HG03135 (cell line): ENCODE results near the gene MUC2.

Experiments used
- ATAC-seq: cut with Tn5 transposase; IDR thresholded peaks from one replicate; pipeline ENCODE4 v1.9.1; 2021; ENCODE audit warnings: mild to moderate bottlenecking, moderate library complexity; ENCODE audit not compliant: unreplicated experiment

Gene MUC2

DNA sequence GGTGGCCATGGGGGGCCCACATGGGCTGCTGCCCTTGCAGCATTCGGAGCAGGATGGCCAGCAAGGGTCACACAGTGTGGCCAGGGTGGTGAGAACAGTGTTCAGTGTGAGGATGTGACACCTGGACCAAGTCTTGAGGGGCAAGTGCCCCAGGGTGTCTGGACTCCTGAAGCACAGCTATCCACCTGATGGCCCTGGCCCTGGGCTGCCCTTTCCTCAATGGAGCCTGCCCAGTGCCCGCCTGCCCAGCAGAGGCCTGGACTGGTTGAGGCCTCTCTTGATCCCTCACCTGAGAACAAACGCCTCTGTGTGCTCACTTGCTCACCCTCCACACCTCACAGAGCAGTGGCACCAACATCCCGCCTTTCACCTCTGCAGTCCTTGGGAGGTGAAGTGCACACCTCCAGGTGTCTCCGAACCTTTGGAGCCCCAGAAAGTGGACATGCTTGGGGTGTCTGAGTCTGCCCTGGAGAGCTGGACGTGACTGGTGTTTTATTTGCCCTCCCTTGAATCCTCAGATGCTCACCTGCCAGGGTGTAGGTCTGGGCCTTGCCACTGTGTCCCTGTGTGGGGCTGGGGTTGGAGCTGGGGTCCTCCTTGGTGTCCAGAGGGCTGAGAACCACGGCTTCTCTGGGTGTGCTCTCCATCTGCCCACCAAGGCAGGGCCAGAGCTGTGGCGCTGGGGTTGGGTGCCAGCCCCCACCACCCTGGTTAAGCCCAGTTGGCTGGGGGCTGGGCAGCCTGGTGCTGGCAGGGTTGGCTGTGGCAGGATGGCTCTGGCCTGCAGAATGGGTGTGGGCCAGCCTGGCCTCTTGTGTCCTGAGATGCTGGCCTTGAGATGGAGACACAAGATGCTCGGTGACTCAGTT lies 3.8 kb upstream of the MUC2 start:
- ATAC-seq = no peak

GRCh38 chr11:1071571-1072115 lies 3.0 kb upstream of the MUC2 start:
- no peak for ATAC-seq

GRCh38 chr11:1072116-1072820 lies 2.4 kb upstream of the MUC2 start:
- no peak for ATAC-seq

- ATAC-seq = no peak
Observed at GRCh38 chr11:1072821-1073231, 1.8 kb upstream of the MUC2 start.

- ATAC-seq = no peak
Observed at GRCh38 chr11:1073261-1073724, 1.4 kb upstream of the MUC2 start.

GRCh38 chr11:1073851-1074243 lies 827 bp upstream of the MUC2 start:
- no peak for ATAC-seq

GRCh38 chr11:1075341-1075911 lies 752 bp downstream of the MUC2 start:
- ATAC-seq = no peak

DNA sequence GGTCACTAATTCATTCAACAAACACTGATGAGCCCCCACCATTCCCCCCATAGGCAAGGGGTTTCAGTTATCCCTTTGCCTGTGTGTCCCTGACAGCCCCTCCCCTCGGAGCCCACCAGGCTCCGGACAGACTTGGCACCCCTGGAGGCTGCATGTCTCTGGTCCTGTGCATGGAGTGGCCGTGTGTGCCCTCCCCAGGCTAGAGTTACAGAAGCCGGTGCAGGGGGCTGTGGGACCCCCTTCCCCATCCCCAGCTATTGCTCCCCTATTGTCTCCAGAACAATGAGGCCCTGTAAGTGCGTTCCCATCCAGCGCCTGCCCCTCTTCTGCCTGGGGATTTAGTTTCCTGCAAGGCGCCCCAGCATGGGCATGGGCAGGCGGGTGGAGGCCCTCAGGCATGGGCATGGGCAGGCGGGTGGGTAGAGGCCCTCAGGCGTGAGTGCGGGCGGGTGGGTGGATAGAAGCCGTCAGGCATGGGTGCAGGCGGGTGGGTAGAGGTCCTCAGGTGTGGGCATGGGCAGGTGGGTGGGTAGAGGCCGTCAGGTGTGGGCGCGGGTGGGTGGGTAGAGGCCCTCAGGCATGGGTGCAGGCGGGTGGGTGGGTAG lies 1.5 kb downstream of the MUC2 start:
- ATAC-seq = no peak

DNA sequence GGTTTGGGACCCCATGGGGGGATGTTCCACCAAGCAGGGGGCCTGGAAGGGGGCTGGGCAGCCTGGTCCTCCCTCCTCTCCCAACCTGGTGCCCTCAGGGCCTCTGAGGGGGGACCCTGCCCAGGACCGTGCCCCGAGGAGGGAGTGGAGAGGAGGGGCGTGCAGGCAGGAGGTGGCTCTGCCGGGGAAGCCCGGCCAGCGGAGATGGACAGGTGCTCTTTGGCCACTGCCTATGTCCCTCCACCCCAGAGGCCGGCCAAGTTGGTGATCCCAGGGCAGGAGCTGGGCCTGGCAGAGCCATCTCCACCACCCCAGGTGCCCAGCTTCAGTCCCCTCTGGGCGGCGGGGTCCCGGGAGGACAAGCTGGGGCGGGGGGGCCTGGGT lies 2.4 kb downstream of the MUC2 start:
- no peak for ATAC-seq

DNA sequence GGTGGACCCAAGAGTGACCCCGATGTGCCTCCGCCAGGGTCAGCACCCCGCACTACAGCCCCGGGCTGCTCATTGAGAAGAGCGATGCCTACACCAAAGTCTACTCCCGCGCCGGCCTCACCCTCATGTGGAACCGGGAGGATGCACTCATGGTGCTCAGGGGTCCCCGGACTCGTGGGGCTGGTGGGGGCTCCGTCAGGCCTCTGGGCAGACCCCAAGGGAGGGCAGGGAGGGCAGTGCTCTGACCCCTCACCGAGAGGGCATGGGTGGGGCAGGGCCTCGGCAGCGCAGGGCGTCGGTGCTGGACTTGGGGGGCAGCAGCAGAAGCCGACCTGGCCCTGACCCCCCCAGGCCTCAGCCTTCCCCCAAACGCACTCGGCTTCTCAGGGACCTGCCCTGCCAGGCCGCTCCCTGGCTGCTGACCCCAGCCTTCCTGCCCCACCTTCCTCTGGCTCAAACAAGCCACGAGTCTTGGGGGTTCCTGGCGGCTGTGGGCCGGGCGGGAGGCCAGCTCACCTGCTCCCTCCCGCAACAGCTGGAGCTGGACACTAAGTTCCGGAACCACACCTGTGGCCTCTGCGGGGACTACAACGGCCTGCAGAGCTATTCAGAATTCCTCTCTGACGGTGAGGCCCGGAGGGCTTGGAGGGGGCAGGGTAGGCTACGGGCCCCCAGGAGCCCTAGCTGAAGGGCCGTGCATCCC lies 2.9 kb downstream of the MUC2 start:
- ATAC-seq = no peak

DNA sequence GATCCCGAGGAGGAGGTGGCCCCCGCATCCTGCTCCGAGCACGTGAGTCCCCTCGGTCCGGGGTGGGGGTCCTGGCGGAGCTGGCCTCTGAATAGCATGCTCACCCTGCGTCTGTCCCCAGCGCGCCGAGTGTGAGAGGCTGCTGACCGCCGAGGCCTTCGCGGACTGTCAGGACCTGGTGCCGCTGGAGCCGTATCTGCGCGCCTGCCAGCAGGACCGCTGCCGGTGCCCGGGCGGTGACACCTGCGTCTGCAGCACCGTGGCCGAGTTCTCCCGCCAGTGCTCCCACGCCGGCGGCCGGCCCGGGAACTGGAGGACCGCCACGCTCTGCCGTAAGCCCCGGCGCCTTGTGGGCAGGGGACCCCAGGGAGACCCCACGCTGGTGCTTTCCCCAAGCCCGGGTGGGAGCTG lies 3.5 kb downstream of the MUC2 start:
- ATAC-seq = no peak

DNA sequence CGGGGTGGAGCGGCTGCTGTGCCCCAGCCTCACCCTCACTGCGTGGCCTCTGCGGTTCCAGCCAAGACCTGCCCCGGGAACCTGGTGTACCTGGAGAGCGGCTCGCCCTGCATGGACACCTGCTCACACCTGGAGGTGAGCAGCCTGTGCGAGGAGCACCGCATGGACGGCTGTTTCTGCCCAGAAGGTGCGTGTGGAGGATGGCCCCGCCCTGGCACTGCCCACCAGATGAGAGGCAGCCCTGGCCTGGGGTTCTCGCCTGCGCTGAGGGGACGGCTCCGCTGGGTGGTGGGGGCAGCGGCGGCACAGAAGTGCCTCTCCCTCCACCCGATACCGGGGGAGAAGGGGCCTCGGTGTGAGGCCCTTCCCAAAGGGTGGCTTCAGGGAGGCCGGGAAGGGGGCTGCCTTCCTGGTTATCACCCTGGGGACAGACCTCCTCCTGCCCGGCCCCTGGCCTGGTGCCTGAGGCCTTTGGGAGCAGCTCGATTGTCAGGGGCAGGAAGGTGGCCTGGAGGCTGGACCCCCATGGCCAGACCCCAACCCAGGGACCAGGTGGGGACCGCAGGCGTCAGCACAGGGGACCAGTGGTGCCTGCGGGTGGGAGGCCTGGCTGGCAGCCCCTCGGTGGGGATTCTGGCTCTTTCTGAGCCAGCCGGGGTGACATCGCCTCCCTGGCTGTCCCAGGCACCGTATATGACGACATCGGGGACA lies 7.1 kb downstream of the MUC2 start:
- no peak for ATAC-seq

GRCh38 chr11:1082346-1082727 lies 7.7 kb downstream of the MUC2 start:
- no peak for ATAC-seq

DNA sequence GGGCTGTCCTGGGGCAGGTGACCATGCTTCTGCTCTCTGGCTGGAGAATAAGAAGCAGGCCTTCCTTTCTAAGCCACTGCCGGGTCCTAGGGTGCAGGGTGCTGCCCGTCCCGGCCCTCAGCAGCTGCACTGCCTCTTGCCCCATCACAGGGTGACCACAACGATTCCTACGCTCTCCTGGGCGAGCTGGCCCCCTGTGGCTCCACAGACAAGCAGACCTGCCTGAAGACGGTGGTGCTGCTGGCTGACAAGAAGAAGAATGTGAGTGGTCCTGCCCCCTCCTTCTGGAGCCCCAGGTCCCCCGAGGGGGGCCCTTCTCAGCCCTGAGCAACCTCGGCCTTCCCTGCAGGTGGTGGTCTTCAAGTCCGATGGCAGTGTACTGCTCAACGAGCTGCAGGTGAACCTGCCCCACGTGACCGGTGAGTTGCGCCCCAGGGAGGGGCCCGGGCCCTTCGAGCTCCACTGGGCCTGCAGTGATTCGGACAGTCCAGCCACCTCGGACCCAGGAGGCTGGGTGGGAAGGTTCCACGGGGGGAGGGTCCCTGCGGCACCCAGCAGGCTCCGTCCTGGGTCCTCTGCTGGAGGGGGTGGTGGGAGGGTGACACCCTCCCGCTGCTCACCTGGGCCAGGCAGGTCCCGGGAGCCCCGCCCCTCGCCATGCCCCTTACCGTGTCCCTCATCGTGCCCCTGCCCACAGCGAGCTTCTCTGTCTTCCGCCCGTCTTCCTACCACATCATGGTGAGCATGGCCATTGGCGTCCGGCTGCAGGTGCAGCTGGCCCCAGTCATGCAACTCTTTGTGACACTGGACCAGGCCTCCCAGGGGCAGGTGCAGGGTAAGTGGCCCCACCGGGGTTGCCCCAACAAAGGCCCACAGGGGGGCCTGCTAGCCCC lies 8.3 kb downstream of the MUC2 start:
- no peak for ATAC-seq

GRCh38 chr11:1083621-1084551 lies 9.2 kb downstream of the MUC2 start:
- no peak for ATAC-seq

DNA sequence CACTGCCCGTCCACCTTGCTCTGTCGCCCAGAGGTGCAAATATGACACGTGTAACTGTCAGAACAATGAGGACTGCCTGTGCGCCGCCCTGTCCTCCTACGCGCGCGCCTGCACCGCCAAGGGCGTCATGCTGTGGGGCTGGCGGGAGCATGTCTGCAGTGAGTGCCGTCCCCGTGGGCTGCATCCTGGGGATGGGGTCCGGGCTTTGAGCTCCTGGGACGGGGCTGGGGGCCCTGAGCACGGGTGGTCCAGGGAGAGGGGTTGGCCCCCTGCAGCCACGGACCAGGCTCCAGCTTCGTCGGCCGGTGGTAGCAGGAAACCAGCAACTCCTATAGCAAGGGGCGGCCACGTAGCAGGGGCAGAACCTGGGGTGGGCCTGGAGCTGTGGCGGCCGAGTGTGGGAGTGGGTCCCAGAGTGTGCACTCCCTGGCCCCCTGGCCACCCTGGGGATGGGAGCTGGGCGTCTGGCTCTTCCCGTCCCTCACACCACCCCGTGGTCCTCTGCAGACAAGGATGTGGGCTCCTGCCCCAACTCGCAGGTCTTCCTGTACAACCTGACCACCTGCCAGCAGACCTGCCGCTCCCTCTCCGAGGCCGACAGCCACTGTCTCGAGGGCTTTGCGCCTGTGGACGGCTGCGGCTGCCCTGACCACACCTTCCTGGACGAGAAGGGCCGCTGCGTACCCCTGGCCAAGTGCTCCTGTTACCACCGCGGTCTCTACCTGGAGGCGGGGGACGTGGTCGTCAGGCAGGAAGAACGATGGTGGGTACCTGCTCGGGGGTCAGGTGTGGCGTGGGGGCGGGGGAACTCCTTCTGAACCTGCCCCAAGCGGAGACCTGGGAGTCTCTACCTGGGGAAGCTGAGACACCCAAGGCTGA lies 10.1 kb downstream of the MUC2 start:
- no peak for ATAC-seq
